Suppressor macrophage treated with lipopolysaccharide for 1 hour (primary cell): ENCODE measurements around the gene OR6S1.
"Not testable (repeated sequence)": the region's sequence is repeated elsewhere in the genome, so short reads cannot be mapped to it uniquely, and the experiment has no call there.

Experiments used
- DNase-seq, 3 donors: peaks; one replicate each; pipeline ENCODE4 v3.0.0-alpha.2; 2020 to 2022

OR6S1 gene

GRCh38 chr14:20610002-20610765 lies 31.3 kb downstream of the OR6S1 start:
- peak; percentile 69 to 77 (median 76) for DNase-seq

GRCh38 chr14:20609215-20610001 lies 32.1 kb downstream of the OR6S1 start:
- DNase-seq: peak; percentile 82 to 96 (median 93)

- no peak for DNase-seq
Observed at GRCh38 chr14:20608383-20609110, 32.9 kb downstream of the OR6S1 start.

- DNase-seq: no peak
Observed at GRCh38 chr14:20607617-20608016, 33.9 kb downstream of the OR6S1 start.

DNA sequence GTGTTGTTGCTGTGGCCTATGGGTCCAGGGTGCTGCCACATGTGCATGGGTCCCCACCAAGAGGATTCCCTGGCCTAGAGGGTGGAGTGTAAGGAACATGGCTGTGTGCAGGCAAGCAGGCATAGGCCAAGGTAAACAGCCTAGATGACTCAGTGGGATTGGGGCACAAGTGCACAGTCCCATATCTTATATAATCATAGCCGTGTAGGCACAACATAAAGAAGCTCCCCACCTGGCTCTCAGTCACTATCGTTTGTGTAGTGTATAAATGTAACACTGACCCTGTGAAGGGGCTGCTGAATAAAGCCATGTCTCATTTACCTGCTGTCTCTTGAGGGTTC lies 34.6 kb downstream of the OR6S1 start:
- no peak for DNase-seq

DNA sequence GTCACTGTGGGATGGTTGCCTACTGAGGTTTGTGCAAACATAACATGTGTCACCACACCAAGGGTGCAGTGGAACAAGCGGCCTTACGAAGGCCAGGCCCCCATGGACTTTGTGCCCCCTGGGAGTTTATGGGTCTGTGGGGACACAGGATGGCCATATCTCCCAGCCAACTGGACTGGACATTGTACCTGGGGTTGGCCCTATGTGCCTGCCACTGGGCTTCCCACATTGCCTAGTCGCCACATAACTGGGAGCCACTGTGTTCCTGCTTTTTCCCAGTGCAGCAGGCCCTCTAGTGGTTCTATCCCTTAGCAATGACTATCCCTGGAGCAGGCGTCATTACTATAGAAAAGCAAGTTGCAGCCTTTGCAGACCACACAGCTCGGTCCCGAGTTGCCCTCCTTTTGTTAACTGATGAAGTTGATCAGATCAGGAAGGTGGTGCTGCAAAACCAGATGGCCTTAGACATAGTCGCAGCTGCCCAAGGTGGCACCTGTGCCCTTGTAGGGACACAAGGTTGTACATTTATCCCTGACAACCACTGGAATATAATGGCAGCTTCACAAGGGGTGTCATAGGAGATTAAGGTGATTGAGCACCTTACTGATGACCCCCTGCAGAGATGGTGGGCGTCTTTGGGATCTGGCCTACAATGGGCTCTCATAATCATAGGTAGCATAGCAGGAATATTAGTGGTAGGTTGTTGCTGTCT lies 35.1 kb downstream of the OR6S1 start:
- DNase-seq: peak; percentile 71 to 74 (median 73)

GRCh38 chr14:20603813-20604690 lies 37.4 kb downstream of the OR6S1 start:
- DNase-seq: no peak

DNA sequence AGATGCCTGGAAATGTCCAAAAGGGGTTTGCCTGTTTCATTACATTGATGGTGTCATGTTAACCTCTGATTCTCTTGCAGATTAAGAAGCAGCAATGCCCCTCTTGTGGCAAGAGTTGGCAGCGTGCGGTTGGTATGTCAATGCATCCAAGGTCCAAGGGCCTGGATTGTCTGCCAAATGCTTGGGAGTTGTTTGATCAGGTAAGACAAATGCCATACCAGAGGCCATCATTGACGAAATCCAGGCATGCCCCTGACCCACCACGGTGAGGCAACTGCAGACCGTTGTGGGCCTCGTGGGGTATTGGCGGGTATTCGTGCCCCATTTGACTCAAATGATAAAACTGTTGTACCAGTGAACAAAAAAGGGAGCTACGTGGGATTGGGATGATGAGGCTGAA lies 38.9 kb downstream of the OR6S1 start:
- DNase-seq: no peak

- no peak for DNase-seq
Observed at GRCh38 chr14:20601522-20601921, 40.0 kb downstream of the OR6S1 start.

GRCh38 chr14:20597108-20597507 lies 44.4 kb downstream of the OR6S1 start:
- peak in 1 of 3 donors; percentile 25 for DNase-seq

DNA sequence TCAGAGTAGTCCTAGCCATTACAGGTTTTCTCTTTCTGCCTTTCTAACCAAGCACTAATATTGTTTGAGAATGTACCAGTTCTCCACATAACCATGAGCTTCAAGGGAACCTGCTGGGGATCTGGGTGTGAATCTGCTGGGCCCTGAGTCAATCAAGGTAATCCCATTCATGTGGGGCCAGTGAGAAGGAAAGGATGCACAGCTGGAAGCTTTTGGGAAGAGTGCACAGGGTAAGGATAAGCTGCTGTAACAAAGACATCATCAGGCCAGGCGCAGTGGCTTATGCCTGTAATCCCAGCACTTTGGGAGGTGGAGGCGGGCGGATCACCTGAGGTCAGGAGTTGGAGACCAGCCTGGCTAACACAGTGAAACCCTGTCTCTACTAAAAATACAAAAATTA lies 45.8 kb downstream of the OR6S1 start:
- DNase-seq: not testable (repeated sequence)

DNA sequence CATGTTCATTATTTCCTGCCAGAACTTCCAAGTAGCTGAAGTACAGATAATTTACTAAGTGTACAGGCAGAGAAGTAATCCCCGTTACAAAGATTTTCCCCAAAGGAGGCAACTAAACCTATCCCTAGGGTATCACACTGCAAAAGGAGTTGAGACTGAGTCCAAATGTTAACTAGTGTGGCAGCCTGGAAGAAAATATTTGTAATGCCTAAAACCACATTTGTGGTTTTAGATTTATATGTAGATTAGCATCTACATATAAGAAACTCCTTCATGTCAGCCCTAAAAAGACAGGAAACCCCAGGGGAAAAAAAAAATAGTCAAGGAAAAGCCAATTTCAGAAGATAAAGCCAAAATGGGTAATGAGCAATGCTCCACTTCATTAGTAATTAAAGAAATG lies 48.9 kb downstream of the OR6S1 start:
- DNase-seq: no peak

DNA sequence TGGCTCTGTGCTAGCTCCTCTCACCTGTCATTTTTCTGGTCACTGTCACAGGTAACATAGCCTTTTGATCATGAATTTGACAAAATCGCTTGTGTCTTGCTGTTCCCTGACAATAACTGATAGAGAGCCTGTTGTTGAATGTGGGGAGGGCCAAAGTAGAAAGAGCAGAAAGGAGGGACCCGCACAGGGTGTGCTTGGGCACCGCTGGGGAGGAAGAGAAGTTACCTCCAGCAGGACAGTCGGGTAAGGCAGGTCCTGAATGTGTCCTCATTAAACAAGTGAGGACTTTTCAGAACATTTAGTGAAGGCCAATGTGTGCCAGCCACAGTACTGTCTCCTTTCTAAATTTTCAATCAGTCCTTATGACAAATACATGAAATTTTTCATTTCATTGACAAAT lies 50.3 kb downstream of the OR6S1 start, which contains the start of gene RNASE12:
Gene RNASE12 (minus strand): TSS at position 142 of the 400 bp plus-strand sequence. CDS start 653 bp downstream, outside the sequence.
- DNase-seq: no peak
